Gastrocnemius medialis (tissue), 4 donors: ENCODE measurements around the gene TANC1. TPM values are rescaled to one million over a fixed set of nuclear protein-coding genes. Genes with fewer than 3 reads are reported as not detected.

ENCODE experiments used
- ATAC-seq, 2 donors: fragments of 150-250 bp; one replicate each; pipeline ENCODE4 v1.9.1; 2016
- DNase-seq, 2 donors: peaks; one replicate each; pipeline ENCODE4 v3.0.0-alpha.2; 2019
- H3K27ac ChIP-seq, 4 donors: fragments of 200-600 bp; sonication (generic); 1 replicate in 1 of 4; 2 replicates in 3 of 4; pipeline ENCODE4 v1.5.1; 2016 to 2018; ENCODE audit warnings: mild to moderate bottlenecking in 2 of 4, moderate library complexity in 1 of 4
- H3K27me3 ChIP-seq, 3 donors: fragments of 200-600 bp; sonication (generic) in 2 of 3; 1 replicate in 1 of 3; 2 replicates in 2 of 3; pipeline versions ENCODE4 v1.5.1 to v1.6.0; 2016 to 2019; ENCODE audit warnings: mild to moderate bottlenecking in 1 of 3, moderate library complexity in 1 of 3
- H3K36me3 ChIP-seq, 2 donors: fragments of 200-600 bp; sonication (generic) in 1 of 2; one replicate each; pipeline ENCODE4 v1.5.1; 2017 to 2018
- H3K4me1 ChIP-seq, 2 donors: fragments of 200-600 bp; sonication (generic) in 1 of 2; one replicate each; pipeline ENCODE4 v1.5.1; 2016 to 2017; ENCODE audit warnings: mild to moderate bottlenecking in 2 of 2
- H3K4me3 ChIP-seq, 4 donors: fragments of 200-600 bp; sonication (generic) in 3 of 4; 1 replicate in 1 of 4; 2 replicates in 3 of 4; pipeline ENCODE4 v1.5.1; 2016 to 2019; ENCODE audit warnings: mild to moderate bottlenecking in 2 of 4
- H3K9me3 ChIP-seq, 3 donors: fragments of 200-600 bp; sonication (generic) in 2 of 3; 1 replicate in 1 of 3; 2 replicates in 2 of 3; pipeline ENCODE4 v1.5.1; 2016 to 2019
- POLR2A ChIP-seq, 2 donors: fragments of 450-650 bp; IDR thresholded peaks; one replicate each; pipeline ENCODE4 v1.6.1; 2017; ENCODE audit warnings: antibody characterized with exemption in 2 of 2, mild to moderate bottlenecking in 2 of 2, moderate library complexity in 2 of 2
- in situ Hi-C, 4 donors: fragments of 200-750 bp; cut with MboI; loops; one replicate each; pipeline versions ENCODE4 v1.15.0 to v1.8.0; 2017; ENCODE audit warnings: low sequenced_read_pairs in 4 of 4
- intact Hi-C: fragments of 100-400 bp; cut with DNase I; formaldehyde crosslinking; loops from one replicate; pipeline ENCODE4 v1.15.1; 2023; ENCODE audit warnings: low total_unique reads
- total RNA-seq, 4 donors: library from RNA; depleted of rRNA; stranded (reverse); fragments of >200 nt; gene quantifications; one replicate each; pipeline versions ENCODE4 v1.1.0 to v1.2.3, GENCODE V29; 2016
- TF ChIP-seq, protein P1 (sequence below), 5 experiments: fragments of 450-650 bp in 3 of 5; fragments of 200-600 bp in 2 of 5; sonication (generic) in 2 of 5; IDR thresholded peaks in 4 of 5; conservative IDR thresholded peaks in 1 of 5; 1 replicate in 4 of 5; 2 replicates in 1 of 5; pipeline ENCODE4 v1.5.1; 2016 to 2019; ENCODE audit warnings: antibody characterized with exemption in 5 of 5, mild to moderate bottlenecking in 3 of 5, moderate library complexity in 3 of 5

Gene TANC1
- total RNA-seq, 4 donors from 2014 or later = 5.1 to 9.9 (median 5.4) TPM

DNA sequence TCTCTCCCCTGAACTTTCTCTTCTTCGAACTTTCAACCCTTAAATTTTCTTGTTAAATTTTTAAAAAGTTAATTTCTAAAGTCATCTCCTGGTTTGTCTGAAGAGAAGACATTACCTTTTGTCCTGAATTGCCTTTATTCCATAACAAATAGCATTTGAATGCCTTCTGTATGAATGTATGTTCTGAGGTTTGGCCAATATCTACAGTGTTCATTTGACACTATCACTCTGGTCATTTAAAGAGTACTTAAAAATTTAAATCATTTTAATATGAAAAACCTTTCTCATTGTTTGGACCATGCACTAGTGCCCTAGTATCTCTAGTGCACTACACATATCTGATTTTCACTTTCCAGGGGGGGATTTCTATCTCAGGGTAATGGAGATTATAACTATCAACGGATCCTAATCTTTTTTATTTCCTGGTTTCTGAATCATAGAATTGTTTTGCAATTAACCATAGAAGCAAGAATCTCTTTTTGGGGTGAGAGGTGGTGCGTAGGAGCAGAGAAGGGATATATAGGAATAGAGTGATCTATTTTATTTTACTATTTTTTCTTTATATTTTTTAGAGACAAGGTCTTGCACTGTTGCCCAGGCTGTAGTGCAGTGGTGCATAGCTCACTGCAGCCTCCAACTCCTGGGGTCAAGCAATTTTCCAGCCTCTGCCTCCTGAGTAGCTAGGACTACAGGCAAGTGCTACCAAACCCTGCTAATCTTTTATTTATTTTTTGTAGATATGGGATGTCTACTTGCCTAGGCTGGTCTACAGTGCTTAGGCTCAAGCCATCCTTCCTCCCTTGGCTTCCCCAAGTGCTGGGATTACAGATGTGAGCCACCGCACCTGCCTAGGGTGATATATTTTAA lies 25.5 kb downstream of the TANC1 start:
- Histone ChIP-seq H3K9me3 (no peaks in the 10 kb centered on the region), H3K36me3 (no peaks in the 10 kb centered on the region), H3K27me3 (no peaks in the 10 kb centered on the region), H3K4me1 (peaks cover 0 to 6% of the 10 kb centered on the region in 2 donors), H3K27ac (no peak overlapping the region), H3K4me3 (no peak overlapping the region)
- in situ Hi-C loops (no loop called here), intact Hi-C loops (no loop called here)
- no peak for DNase-seq
- ATAC-seq = no peak
- TF ChIP-seq POLR2A (IDR thresholded peaks at IDR 0.05) = no peak
- TF ChIP-seq, protein P1, sequence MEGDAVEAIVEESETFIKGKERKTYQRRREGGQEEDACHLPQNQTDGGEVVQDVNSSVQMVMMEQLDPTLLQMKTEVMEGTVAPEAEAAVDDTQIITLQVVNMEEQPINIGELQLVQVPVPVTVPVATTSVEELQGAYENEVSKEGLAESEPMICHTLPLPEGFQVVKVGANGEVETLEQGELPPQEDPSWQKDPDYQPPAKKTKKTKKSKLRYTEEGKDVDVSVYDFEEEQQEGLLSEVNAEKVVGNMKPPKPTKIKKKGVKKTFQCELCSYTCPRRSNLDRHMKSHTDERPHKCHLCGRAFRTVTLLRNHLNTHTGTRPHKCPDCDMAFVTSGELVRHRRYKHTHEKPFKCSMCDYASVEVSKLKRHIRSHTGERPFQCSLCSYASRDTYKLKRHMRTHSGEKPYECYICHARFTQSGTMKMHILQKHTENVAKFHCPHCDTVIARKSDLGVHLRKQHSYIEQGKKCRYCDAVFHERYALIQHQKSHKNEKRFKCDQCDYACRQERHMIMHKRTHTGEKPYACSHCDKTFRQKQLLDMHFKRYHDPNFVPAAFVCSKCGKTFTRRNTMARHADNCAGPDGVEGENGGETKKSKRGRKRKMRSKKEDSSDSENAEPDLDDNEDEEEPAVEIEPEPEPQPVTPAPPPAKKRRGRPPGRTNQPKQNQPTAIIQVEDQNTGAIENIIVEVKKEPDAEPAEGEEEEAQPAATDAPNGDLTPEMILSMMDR (IDR thresholded peaks at IDR 0.05 in 4 of 5, conservative IDR thresholded peaks at IDR 0.05 in 1 of 5) = no peak

DNA sequence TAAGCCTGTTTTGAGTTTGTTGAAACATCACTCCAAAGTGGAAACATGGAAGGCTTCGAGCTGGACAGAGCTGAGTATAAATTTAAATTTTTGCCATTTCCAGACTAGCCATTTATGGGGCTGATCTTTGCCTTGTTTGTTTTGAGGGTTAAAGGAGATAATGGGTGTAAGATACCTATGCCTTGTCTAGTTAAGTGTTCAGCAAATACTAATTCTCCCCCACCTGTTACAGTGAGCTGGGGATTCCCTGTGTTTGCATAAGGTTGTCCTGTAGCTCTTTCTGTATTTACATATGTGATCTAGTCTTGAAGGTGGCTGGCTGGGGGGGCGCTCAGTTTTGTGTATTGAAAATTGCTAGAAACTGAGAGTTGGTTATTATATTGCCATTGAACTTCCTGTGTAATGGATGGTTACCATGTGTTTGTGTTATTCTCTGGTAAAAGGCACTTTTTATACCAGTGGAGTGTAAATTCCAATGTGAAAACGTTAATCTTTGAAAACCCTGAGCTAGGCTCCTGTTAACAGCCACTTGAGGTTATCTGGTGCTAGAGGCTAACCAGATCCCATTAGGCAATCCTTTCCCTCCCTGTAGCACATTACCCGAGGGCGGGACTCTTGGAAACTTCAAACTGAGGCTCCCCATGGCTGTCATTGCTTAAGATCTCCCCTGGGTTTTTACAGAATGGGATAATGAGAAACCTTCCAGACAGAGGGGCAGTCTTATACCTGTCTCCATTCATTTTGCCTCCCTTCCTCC lies 26.7 kb downstream of the TANC1 start:
- Histone ChIP-seq H3K36me3 (no peaks in the 10 kb centered on the region), H3K4me3 (no peak overlapping the region), H3K9me3 (no peaks in the 10 kb centered on the region), H3K27ac (no peak overlapping the region), H3K27me3 (no peaks in the 10 kb centered on the region), H3K4me1 (peaks cover 0 to 9% of the 10 kb centered on the region in 2 donors)
- intact Hi-C loops = no loop called here
- in situ Hi-C loops = no loop called here
- DNase-seq = no peak
- TF ChIP-seq POLR2A (IDR thresholded peaks at IDR 0.05) = no peak
- TF ChIP-seq, protein P1 (IDR thresholded peaks at IDR 0.05 in 4 of 5, conservative IDR thresholded peaks at IDR 0.05 in 1 of 5) = no peak
- ATAC-seq = no peak

DNA sequence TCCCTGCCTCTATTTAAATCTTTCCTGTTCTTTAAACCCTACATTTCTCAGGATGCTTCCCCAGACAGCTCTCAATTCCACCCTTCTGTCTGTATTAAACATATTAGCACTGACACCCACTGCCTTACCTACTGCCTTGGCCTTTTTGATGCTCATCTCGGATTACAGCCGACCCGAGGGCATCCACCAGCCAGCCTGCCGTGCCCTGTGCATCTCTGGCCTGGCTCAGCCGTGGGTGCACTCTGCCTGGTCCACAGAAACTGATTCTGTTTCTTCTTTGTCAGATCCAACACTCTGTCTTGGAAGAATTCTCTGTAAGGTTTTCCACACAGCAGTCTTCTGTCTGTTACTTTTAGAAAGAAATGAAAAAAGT lies 27.2 kb downstream of the TANC1 start:
- DNase-seq = no peak
- no peak for TF ChIP-seq POLR2A (IDR thresholded peaks at IDR 0.05)
- TF ChIP-seq, protein P1 (IDR thresholded peaks at IDR 0.05 in 4 of 5, conservative IDR thresholded peaks at IDR 0.05 in 1 of 5) = no peak
- no peak for ATAC-seq
- no peak overlapping the region for H3K27ac ChIP-seq
- no peak overlapping the region for H3K4me3 ChIP-seq
- H3K9me3 ChIP-seq = no peaks in the 10 kb centered on the region
- H3K27me3 ChIP-seq = no peaks in the 10 kb centered on the region
- peaks cover 0 to 9% of the 10 kb centered on the region in 2 donors for H3K4me1 ChIP-seq
- in situ Hi-C loops = no loop called here
- no peaks in the 10 kb centered on the region for H3K36me3 ChIP-seq
- intact Hi-C loops = no loop called here

DNA sequence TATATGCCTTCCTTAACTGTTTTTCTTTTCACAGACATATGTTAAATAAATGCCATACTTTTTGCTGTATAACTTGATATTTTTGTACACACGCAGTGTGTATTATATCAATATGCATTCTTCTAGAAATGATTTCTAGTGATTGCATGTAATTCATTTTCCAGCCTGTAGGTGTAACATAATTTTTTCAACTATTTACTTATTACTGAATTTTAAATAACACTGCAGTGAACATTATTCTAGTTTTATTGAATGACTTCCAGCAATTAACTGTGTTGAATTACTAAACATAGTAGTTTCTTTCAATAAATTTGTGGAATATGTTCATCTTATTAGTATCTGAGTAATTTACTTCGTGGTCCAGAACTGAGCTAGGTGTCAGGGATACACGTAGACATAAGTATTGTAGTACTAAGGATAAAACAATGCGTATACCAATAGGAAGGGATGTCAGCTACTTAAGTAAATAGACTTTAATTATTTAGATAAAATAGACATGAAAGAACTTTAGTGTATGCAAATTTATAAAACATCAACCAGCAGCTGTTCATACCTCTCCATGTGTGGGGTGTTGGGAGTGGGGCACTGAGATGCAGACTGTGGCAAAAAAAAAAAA lies 28.0 kb downstream of the TANC1 start:
- intact Hi-C loops = no loop called here

More for the DNA sequence above, 28.0 kb downstream of the TANC1 start:
- Histone ChIP-seq H3K9me3 (no peaks in the 10 kb centered on the region), H3K4me1 (peaks cover 0 to 9% of the 10 kb centered on the region in 2 donors), H3K27ac (no peak overlapping the region), H3K4me3 (no peak overlapping the region), H3K36me3 (no peaks in the 10 kb centered on the region), H3K27me3 (no peaks in the 10 kb centered on the region)
- DNase-seq = no peak
- in situ Hi-C loops = no loop called here
- ATAC-seq = no peak
- no peak for TF ChIP-seq POLR2A (IDR thresholded peaks at IDR 0.05)
- TF ChIP-seq, protein P1 (IDR thresholded peaks at IDR 0.05 in 4 of 5, conservative IDR thresholded peaks at IDR 0.05 in 1 of 5) = peak in 1 of 5 experiments; percentile 32
